ENCODE data around the gene DPP7. TPM values are rescaled to one million over a fixed set of nuclear protein-coding genes. Genes with fewer than 3 reads are reported as not detected.

DPP7 gene
- total RNA-seq, 1 experiment from 2014 or later, result 291 TPM

DNA sequence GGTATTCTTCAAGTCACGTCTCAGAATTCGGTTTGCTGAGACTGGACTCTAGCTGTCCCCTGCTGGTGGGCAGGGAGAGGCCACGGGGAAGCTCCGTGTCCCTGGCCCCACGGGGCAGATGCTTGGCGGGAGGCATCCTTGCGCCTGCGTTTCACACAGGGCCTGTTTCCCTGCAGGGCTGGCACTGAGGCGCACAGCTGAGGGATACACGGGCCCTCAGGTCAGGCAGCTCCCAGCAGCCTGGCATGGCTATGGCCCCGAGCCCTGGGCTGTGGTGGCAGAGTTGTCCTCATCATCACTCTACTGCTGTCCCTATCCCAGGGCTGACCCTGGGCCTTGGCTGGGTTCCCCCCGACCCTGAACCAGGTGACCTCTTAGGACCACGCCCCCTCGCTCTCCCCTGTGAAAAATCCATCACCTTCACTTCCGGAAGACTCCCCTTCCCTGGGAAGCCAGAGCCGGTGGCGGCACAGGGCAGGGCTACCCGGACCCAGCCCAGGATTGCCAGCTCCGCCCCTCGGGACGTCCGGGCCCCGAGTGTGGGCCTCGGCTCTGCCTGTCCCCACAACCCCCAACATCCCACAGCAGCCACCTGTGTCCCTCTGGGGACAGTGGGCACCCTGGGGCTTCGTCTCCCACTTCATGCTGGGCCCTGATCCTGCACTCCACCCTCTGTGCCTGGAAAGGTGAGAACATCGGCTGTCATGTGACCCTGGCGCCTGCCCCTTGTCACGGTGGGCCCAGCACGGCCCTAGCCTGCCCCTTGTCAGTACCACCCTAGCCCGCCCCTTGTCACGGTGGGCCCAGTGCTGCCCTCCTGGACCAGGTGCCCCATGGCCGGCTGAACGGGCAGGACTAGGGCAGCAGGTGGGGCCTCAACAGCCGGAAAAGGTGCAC lies 5.0 kb downstream of the DPP7 start:
- RAD21 ChIA-PET (ENCODE audit: low non-redundant PET in 1 of 2, low total read pairs in 2 of 2, uncharacterized antibody in 2 of 2, unreplicated experiment in 2 of 2), result no interaction called here
- intact Hi-C loops (cut with micrococcal nuclease), result no loop called here
- Histone ChIP-seq H3K9ac (ENCODE audit: low read length) (no peak overlapping the region), H3K36me3 (ENCODE audit: control insufficient read depth in 1 of 2, insufficient read depth in 2 of 2, low read length in 2 of 2) (peaks cover 8 to 47% of the 10 kb centered on the region in 2 experiments; a peak in 3 of 4 replicates), H3K4me3 (replicated peaks in 1 of 2; ENCODE audit: low read depth in 1 of 2, low read length in 2 of 2) (no peak overlapping the region), H3K27me3 (ENCODE audit: insufficient read depth, low read length) (no peaks in the 10 kb centered on the region), H3K79me2 (ENCODE audit: insufficient read depth, low read length) (peaks cover 19% of the 10 kb centered on the region), H3K4me2 (ENCODE audit: low read length) (no peak overlapping the region), H3K27ac (ENCODE audit: low read depth, low read length) (no peak overlapping the region; the same call in 1 of the 2 replicates), H4K20me1 (ENCODE audit: insufficient read depth) (no peaks in the 10 kb centered on the region), H3K9me2 (ENCODE audit: insufficient read depth) (no peaks in the 10 kb centered on the region), H2AFZ (ENCODE audit: low read depth, low read length, poor library complexity, severe bottlenecking) (no peak overlapping the region), H3K4me1 (ENCODE audit: control insufficient read depth in 1 of 2, insufficient read depth in 2 of 2, low read length in 2 of 2) (peaks cover 0 to 9% of the 10 kb centered on the region in 2 experiments; a peak in 1 of 4 replicates), H3K9me3 (ENCODE audit: control insufficient read depth in 1 of 2, insufficient read depth in 1 of 2, low read depth in 1 of 2, low read length in 2 of 2) (no peaks in the 10 kb centered on the region)
- TF ChIP-seq POLR2A (IDR thresholded peaks at IDR 0.05; ENCODE audit: borderline replicate concordance, extremely low read depth, insufficient read depth, insufficient read length) (no peak), EGR1 (IDR thresholded peaks at IDR 0.05; ENCODE audit: low read depth) (no peak), JUND (IDR thresholded peaks at IDR 0.05) (no peak), EZH2 (IDR thresholded peaks at IDR 0.05) (no peak), ZFX (IDR thresholded peaks at IDR 0.05) (no peak), RAD21 (IDR thresholded peaks at IDR 0.05; ENCODE audit: low read depth) (no peak), TCF7L2 (IDR thresholded peaks at IDR 0.05; ENCODE audit: borderline replicate concordance, extremely low read depth, insufficient read depth, insufficient read length) (no peak), FOSL1 (IDR thresholded peaks at IDR 0.05; ENCODE audit: low read depth) (no peak), ZNF274 (IDR thresholded peaks at IDR 0.05; ENCODE audit: low read depth, low read length) (no peak), YY1 (IDR thresholded peaks at IDR 0.05; ENCODE audit: extremely low read depth, insufficient replicate concordance, low read depth, low read length) (no peak), MAX (IDR thresholded peaks at IDR 0.05) (no peak), SP1 (IDR thresholded peaks at IDR 0.05; ENCODE audit: low read depth) (no peak), SIN3A (IDR thresholded peaks at IDR 0.05; ENCODE audit: low read depth) (no peak), SRF (IDR thresholded peaks at IDR 0.05; ENCODE audit: low read depth) (no peak)
- TF ChIP-seq, protein P1, sequence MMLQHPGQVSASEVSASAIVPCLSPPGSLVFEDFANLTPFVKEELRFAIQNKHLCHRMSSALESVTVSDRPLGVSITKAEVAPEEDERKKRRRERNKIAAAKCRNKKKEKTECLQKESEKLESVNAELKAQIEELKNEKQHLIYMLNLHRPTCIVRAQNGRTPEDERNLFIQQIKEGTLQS (IDR thresholded peaks at IDR 0.05), result no peak
- TF ChIP-seq, protein P2, sequence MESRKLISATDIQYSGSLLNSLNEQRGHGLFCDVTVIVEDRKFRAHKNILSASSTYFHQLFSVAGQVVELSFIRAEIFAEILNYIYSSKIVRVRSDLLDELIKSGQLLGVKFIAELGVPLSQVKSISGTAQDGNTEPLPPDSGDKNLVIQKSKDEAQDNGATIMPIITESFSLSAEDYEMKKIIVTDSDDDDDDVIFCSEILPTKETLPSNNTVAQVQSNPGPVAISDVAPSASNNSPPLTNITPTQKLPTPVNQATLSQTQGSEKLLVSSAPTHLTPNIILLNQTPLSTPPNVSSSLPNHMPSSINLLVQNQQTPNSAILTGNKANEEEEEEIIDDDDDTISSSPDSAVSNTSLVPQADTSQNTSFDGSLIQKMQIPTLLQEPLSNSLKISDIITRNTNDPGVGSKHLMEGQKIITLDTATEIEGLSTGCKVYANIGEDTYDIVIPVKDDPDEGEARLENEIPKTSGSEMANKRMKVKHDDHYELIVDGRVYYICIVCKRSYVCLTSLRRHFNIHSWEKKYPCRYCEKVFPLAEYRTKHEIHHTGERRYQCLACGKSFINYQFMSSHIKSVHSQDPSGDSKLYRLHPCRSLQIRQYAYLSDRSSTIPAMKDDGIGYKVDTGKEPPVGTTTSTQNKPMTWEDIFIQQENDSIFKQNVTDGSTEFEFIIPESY (IDR thresholded peaks at IDR 0.05; ENCODE audit: extremely low read depth, insufficient replicate concordance, low read length), result no peak
- TF ChIP-seq, protein P3, sequence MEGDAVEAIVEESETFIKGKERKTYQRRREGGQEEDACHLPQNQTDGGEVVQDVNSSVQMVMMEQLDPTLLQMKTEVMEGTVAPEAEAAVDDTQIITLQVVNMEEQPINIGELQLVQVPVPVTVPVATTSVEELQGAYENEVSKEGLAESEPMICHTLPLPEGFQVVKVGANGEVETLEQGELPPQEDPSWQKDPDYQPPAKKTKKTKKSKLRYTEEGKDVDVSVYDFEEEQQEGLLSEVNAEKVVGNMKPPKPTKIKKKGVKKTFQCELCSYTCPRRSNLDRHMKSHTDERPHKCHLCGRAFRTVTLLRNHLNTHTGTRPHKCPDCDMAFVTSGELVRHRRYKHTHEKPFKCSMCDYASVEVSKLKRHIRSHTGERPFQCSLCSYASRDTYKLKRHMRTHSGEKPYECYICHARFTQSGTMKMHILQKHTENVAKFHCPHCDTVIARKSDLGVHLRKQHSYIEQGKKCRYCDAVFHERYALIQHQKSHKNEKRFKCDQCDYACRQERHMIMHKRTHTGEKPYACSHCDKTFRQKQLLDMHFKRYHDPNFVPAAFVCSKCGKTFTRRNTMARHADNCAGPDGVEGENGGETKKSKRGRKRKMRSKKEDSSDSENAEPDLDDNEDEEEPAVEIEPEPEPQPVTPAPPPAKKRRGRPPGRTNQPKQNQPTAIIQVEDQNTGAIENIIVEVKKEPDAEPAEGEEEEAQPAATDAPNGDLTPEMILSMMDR (IDR thresholded peaks at IDR 0.05 in 2 of 3, conservative IDR thresholded peaks at IDR 0.05 in 1 of 3; ENCODE audit: borderline replicate concordance in 1 of 3, insufficient read depth in 1 of 3, low read depth in 2 of 3, low read length in 2 of 3), result no peak
- BruUV-seq (replicated peaks), result no TSS peak
- ATAC-seq (peak; percentile 13; the same call in 1 of the 2 replicates), DNase-seq (ENCODE audit: low read depth, low spot score) (no peak)
- CTCF ChIA-PET, result interaction anchor here (0.9 kb wide), 1 partner anchor 41 kb away, joined by 4 read pairs; no protein-coding TSS in a partner anchor
- POLR2A ChIA-PET, result no interaction called here
